H1 (cell line): ENCODE measurements around the gene PRRT1. TPM values are rescaled to one million over a fixed set of nuclear protein-coding genes. Genes with fewer than 3 reads are reported as not detected.
A peak's percentile ranks its signal among the peaks of the same experiment; 100 is the strongest.

Source experiments
- EZH2 ChIP-seq: fragments of 200-600 bp; sonication (generic); IDR thresholded peaks from 2 replicates; pipeline ENCODE4 v1.7.1; 2012; ENCODE audit warnings: low read depth, mild to moderate bottlenecking, moderate library complexity, low read length, inconsistent platforms; ENCODE audit not compliant: severe bottlenecking
- YY1 ChIP-seq: IDR thresholded peaks from 2 replicates; pipeline ENCODE4 v1.6.1; 2011; ENCODE audit warnings: low read depth, mild to moderate bottlenecking, low read length
- polyA plus RNA-seq, 7 experiments: library from polyadenylated mRNA; depleted of rRNA in 3 of 7; stranded (reverse) in 5 of 7; unstranded in 2 of 7; fragments of >200 nt in 5 of 7; fragments of 200-250 nt in 2 of 7; gene quantifications; 1 replicate in 5 of 7; 2 replicates in 1 of 7; 4 replicates in 1 of 7; pipeline versions ENCODE4 v1.2.1 to v1.2.3, GENCODE V29; 2011 to 2013; ENCODE audit warnings: missing spikeins in 2 of 7, mixed read lengths in 2 of 7
- total RNA-seq: library from RNA; stranded (reverse); fragmentation: NEBNext Ultra II Directional; extraction: Animal tissue kit (Norgen Biotek cat#: 25700); gene quantifications from 2 replicates; pipeline ENCODE4 v1.2.1, GENCODE V29; 2021
- TF ChIP-seq, protein P1 (sequence below), 3 experiments: IDR thresholded peaks; 1 replicate in 2 of 3; 2 replicates in 1 of 3; pipeline versions ENCODE4 v1.5.1 to v1.6.1; 2011; ENCODE audit warnings: low read length in 3 of 3, mild to moderate bottlenecking in 3 of 3, inconsistent platforms in 2 of 3, low read depth in 1 of 3, moderate library complexity in 1 of 3; ENCODE audit not compliant: insufficient read depth in 1 of 3; ENCODE audit errors: control extremely low read depth in 1 of 3

Gene PRRT1
- total and polyA plus RNA-seq, 2 of the 8 experiments (the other 6 are each of a cell fraction or from before 2014, with no cell fraction given): 0.71 to 2.8 TPM

DNA sequence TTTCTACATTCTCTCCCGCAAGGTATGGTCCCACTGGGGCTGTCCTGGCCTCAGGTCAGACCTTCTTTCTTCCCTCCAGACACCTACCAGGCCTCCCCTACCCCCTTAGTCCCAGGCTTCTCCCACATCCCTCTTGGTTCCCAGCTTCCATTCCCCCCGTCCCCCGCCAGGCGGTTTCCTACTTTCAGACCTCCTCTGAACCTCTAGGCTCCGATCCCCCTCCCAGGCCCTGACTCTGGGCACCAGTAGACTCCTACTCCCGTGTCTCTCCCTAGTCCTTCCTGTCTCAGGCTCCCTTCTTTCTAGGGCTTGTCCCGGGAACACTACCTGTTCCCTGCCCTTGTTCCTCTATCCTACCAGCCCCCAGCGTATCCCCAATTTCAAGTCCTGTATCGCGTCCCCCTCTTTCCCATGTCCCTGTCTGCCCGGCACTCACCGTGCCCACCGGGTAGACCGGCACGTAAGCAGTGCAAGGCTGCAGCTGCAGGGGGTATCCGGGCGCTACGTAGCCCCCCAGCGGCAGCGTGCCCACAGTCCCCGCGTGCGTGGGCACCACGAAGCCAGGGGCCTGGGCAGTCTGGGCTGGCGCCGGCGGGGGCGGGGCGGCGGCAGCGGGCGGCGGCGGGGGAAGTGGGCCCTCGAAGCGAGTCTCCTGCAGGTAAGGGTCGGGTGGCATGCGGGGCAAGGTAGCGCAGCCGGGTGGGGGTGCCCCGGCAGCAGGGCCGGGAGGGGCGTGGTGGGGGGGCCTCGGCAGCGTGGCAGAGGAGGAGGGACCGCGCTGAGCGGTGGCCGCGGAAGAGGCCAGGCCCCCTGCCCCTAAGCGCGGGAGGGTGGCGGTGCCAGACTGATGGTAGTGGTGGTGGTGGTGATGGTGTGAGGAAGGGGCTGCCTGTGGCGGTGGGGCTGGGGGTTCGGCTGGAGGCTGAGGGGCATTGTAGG is 1.5 kb downstream of the PRRT1 start (continued):
- TF ChIP-seq, protein P1, sequence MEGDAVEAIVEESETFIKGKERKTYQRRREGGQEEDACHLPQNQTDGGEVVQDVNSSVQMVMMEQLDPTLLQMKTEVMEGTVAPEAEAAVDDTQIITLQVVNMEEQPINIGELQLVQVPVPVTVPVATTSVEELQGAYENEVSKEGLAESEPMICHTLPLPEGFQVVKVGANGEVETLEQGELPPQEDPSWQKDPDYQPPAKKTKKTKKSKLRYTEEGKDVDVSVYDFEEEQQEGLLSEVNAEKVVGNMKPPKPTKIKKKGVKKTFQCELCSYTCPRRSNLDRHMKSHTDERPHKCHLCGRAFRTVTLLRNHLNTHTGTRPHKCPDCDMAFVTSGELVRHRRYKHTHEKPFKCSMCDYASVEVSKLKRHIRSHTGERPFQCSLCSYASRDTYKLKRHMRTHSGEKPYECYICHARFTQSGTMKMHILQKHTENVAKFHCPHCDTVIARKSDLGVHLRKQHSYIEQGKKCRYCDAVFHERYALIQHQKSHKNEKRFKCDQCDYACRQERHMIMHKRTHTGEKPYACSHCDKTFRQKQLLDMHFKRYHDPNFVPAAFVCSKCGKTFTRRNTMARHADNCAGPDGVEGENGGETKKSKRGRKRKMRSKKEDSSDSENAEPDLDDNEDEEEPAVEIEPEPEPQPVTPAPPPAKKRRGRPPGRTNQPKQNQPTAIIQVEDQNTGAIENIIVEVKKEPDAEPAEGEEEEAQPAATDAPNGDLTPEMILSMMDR (IDR thresholded peaks at IDR 0.05; ENCODE audit: control extremely low read depth in 1 of 3, insufficient read depth in 1 of 3, low read depth in 1 of 3, low read length in 3 of 3): peak in 1 of 3 experiments; percentile 25; a peak in 1 of 4 replicates
- TF ChIP-seq EZH2 (peak; percentile 33), YY1 (no peak)
